GM18505 (cell line): ENCODE data around the gene TCHP.

Experiments used
- ATAC-seq: cut with Tn5 transposase; IDR thresholded peaks from one replicate; pipeline ENCODE4 v1.9.1; 2021; ENCODE audit not compliant: unreplicated experiment
- POLR2A ChIP-seq: IDR thresholded peaks from 4 replicates; pipeline ENCODE4 v1.6.1; 2011; ENCODE audit warnings: borderline replicate concordance; ENCODE audit not compliant: insufficient read depth, insufficient read length; ENCODE audit errors: extremely low read depth

The TCHP gene

GRCh38 chr12:109905301-109905700 lies 5.2 kb downstream of the TCHP start:
- ATAC-seq: no peak
- TF ChIP-seq POLR2A: no peak

GRCh38 chr12:109910254-109910968 lies 10.3 kb downstream of the TCHP start:
- no peak for ATAC-seq
- no peak for TF ChIP-seq POLR2A

- no peak for TF ChIP-seq POLR2A
- ATAC-seq: no peak
These were observed 10.9 kb downstream of the TCHP start for GRCh38 chr12:109910969-109911348.

GRCh38 chr12:109912855-109913321 lies 12.8 kb downstream of the TCHP start:
- no peak for TF ChIP-seq POLR2A
- ATAC-seq: no peak

- TF ChIP-seq POLR2A: no peak
- no peak for ATAC-seq
These were observed 14.4 kb downstream of the TCHP start for GRCh38 chr12:109914461-109914860.

GRCh38 chr12:109915171-109916040 lies 15.3 kb downstream of the TCHP start:
- ATAC-seq: no peak
- no peak for TF ChIP-seq POLR2A

- no peak for TF ChIP-seq POLR2A
- no peak for ATAC-seq
These were observed 16.0 kb downstream of the TCHP start for GRCh38 chr12:109916045-109916444.

GRCh38 chr12:109919456-109919855 lies 19.4 kb downstream of the TCHP start:
- TF ChIP-seq POLR2A: no peak
- no peak for ATAC-seq

- no peak for ATAC-seq
- no peak for TF ChIP-seq POLR2A
These were observed 20.2 kb downstream of the TCHP start for GRCh38 chr12:109920261-109920780.

GRCh38 chr12:109921982-109922381 lies 21.9 kb downstream of the TCHP start:
- ATAC-seq: no peak
- no peak for TF ChIP-seq POLR2A

GRCh38 chr12:109923038-109923437 lies 23.0 kb downstream of the TCHP start:
- ATAC-seq: no peak
- TF ChIP-seq POLR2A: no peak

- no peak for ATAC-seq
- no peak for TF ChIP-seq POLR2A
These were observed 23.6 kb downstream of the TCHP start for GRCh38 chr12:109923481-109924245.

GRCh38 chr12:109925185-109925840 lies 25.2 kb downstream of the TCHP start:
- no peak for TF ChIP-seq POLR2A

GRCh38 chr12:109926016-109926415 lies 25.9 kb downstream of the TCHP start:
- TF ChIP-seq POLR2A: no peak
- ATAC-seq: no peak

More at GRCh38 chr12:109925185-109925840, 25.2 kb downstream of the TCHP start:
- ATAC-seq: no peak
